HS-27A (cell line): ENCODE data around the gene TMOD1.
A peak's percentile ranks its signal among the peaks of the same experiment; 100 is the strongest.
"Not testable (repeated sequence)": the region's sequence is repeated elsewhere in the genome, so short reads cannot be mapped to it uniquely, and the experiment has no call there.

Source experiments
- DNase-seq: peaks from one replicate; pipeline ENCODE4 v3.0.0-alpha.2; 2012; ENCODE audit warnings: low read depth, missing footprints

The TMOD1 gene

DNA sequence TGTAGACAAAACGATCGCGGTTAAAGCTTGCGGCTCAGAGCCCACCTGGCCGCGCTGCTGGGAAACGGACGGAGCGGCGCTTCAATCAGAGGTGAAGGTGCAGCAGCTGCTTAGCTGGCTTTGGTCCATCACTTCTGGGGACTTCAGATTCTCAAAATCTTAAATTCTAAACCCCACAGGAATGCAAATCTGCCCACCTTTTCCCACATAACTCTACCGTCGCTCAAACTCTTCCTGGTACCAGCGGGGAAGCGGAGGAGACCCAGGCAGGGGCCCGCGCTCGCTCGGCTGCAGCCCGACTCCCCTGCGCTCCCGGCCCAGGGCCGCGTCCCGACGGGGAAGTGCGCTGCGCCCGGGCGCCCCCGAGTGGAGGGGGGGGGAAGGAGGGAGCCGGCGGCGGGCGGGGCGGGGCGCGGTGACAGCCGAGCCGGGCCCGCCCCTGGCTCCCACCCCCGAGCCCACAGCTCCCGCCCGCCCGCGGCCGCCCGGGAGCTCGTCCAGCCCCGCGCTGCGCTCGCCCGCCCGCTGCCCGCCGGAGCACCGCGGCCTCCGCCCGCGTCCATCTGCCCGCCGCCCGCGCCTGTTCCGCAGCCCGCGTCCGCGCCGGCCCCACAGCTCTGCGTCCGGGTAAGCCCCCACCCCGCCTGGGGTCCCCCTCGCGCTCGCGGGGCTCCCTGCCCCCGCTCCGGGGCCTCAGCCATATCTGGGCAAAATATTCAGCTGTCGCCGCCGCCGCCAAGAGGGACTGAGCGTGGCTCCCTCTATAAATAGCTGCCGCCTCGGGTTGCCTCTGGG, at the start of gene TMOD1:
TMOD1 (plus strand) TSS at position 490 of the 795 bp plus-strand sequence. CDS start 22,523 bp downstream, outside the sequence.
- no peak for DNase-seq

DNA sequence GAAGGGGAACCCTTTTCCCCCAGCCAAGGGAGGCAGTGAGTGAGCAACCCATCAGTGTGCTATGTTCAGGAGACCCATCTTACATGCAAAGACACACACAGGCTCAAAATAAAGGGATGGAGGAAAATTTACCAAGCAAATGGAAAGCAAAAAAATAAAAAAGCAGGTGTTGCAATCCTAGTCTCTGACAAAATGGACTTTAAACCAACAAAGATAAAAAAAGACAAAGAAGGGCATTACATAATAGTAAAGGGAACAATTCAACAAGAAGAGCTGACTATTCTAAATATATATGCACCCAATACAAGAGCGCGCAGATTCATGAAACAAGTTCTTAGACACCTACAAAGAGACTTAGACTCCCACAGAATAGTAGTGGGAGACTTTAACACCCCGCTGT, 47.9 kb upstream of the TMOD1 start:
- DNase-seq = not testable (repeated sequence)

DNA sequence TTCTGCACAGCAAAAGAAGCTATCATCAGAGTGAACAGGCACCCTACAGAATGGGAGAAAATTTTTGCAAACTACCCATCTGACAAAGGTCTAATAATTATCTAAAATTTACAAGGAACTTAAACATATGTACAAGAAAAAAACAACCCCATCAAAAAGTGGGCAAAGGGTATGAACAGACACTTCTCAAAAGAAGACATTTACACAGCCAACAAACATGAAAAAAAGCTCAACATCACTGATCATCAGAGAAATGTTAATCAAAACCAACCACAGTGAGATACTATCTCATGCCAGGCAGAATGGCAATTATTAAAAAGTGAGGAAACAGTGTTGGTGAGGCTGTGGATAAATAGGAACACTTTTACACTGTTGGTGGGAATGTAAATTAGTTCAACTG, 44.6 kb upstream of the TMOD1 start:
- not testable (repeated sequence) for DNase-seq

DNA sequence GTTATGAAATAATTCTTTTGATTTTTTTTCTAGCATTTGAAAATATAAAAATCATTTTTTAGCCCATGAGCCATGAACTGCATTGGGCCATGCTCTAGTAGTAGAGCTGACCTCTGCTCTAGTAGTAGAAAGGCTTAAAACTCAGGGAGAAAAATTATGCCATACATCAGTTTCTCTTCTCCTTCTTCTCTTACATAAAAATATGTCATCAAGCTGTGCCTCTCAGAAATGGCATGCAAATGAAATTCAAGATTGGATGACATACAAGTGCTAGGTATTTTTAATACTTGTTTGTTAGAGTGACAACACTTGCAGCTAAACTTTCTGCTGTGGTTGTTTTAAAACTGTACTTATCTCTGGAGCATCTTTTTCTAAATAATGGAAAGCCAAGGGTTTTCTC, 42.1 kb upstream of the TMOD1 start:
- no peak for DNase-seq

DNA sequence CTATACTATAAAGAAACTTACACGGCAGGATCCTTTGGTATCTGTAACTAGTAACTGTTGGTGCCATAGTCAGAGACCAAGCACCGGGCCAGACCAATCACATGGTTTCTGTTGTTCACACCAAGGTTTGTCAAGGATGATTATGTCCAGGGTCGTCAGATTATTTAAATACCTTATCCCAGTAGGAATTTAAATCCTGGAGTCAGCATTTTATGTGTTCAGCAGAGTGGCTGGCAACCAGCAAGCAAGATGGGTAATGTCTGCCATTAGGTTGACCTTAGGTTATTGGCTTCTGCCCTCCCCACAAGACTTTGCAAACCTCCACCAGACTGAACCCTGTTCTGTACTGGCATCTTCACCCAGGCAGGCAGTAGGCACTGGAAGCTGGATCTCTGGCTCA, 39.3 kb upstream of the TMOD1 start:
- DNase-seq = no peak

DNA sequence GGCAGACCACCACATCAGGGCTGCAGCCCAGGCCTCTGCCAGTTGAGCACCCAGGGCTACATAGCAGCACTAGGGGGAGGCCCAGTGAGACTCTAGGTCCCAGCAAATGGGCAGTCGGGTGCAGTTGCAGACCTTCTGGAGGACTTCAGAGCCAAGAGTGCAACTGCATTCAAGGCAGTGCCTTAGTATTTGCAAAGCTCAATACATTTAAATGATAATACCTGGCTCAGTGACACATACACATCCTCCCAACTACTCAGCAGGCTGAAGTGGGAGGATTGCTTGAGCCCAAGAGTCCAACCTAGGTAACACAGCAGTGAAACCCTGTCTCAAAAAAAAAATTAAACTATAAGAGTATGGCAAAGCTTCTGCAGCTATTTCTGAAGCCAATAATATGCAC, 38.6 kb upstream of the TMOD1 start:
- DNase-seq = no peak

DNA sequence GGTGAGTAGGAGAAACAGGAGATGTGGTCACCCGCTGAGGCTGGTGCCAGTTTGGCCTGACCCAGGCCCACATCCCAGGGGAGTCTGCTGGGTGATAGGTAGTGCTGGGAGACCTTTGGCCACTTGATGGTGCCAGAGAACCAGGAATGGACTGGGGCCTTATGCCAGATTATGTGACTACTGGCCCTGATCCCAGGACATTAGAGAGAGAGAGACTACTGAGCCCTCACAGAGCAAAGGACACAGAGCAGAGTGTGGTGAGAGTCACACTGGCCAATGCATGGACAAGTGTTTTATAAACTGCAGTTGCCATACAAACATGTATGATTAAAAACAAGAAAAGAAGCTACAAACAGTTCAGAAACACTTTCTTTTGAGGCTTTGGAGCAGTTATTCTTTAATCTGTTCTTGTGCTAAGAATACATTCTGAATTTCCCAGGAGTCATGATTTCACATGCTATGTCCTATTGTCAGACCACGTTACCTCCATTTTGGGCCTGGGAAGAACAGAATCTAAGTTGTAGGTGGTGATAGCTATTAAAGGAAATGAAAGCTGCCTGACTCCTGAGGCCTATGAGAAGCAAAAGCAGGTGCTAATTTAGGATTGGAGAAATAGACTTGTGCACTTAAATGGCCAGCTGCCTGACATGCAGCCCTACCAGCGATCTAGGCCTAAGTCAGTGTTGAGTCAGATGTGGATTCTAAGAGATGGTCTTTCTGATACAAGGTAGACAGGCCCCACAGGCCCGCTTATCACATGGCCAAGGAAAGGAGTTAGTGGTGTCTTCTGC, 32.6 kb upstream of the TMOD1 start:
- DNase-seq = peak; percentile 23

DNA sequence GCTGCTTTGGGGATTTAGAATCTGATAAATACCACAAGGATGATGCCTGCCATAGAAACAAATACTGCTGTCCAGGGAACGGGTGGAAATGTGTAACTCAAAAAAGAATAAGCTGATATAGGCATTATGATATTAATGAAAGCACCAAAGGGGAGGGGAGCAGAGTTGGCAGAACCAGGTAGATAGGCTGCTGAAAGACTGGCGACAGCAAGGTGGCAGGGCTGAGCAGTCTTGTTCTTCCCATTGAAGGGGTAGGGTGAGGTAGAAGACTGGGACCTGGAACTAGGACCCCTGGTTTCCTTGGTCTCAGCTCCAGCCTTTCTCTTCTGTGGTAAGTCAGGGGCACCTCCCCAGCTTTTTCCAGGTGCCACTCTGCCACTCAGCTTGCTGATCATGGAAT, 31.4 kb upstream of the TMOD1 start:
- DNase-seq = no peak

DNA sequence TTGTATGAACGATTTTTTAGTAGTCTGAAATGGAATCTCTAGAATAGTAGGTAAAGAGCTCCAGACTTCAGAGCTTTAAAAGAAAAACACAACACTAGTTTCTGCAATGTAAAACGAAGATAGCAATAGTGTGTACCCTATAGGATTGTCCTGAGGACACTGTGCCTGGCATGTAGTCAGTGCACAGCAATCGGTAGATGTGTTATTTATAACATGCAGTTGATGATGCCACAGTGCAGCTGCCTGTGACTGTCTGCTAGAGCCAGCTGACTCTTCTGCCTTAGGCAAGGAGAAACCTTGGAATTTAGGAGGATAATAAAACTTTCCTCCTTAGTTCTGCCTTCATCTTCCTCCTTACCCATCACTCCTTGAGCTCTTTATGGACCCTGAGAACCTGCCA, 27.7 kb upstream of the TMOD1 start:
- no peak for DNase-seq

DNA sequence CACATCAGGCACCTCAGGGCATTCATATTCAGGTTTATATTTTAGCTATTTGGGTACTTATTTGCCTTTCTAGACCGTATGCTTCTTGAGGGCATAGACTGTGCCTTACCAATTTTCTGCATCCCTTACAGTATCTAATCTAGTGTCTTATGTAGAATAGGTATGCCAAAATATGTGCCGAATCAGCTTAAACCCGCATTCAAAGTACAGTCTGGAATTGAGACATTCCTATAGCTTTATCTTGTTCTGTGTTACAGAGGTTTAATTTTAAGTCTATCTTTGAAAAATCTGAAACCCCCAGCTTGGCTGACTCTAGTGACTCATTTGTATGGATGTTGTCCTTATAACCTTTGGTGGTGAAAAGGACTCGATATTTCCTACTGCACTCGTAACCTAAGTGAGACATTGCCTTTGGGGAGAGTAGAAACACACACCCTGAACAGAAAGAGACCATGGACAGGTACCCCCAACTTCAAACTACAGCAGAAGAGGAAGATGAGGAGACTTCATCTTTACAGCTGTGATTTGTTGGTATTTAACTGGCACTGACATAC, 27.0 kb upstream of the TMOD1 start:
- no peak for DNase-seq

DNA sequence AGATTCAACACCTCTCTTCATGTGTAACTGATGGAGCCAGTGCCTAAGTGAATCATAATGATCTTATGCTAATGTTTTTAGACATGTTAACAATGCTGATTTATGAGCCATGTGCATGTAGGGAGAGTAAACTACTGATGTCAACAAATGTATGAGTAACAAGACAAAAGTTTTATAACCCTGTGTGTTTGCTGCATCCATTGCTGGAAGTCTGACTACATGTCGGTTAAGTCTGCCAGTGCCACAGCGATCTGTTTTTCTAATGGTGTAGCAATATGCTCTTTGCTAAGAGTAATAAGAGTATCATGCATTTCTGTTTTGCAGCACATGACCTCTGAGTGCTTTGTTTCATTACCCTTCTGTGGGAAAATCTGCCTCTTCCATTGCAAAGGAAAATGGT, 26.4 kb upstream of the TMOD1 start:
- no peak for DNase-seq

DNA sequence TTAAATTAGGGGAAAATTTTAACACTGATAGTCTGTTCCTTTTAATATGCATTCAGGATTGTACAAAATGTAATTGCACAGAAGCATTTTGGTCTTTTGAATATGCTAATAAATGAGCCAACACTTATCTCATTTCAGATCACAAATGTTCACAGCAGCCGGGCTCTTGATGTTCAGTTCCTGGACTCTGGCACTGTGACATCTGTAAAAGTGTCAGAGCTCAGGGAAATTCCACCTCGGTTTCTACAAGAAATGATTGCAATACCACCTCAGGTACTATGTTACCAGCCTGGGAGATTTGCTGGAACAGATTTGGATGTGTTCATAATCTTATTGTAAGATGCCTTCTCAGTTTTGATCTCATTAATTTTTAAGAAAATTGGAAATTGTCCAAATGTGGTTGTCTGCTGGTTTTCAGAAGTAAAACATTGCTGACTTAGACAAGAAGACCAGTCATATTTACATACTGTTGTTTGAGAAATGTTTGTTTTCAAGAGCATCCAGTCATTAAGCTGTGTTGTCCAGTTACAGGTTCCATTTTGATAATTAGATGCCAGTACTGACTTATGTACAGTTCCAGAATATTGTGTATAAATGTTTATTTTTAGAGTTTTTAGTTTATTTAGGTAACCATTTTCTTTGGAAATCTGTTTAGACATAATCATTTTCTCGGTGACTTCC, 23.0 kb upstream of the TMOD1 start:
- DNase-seq = no peak

DNA sequence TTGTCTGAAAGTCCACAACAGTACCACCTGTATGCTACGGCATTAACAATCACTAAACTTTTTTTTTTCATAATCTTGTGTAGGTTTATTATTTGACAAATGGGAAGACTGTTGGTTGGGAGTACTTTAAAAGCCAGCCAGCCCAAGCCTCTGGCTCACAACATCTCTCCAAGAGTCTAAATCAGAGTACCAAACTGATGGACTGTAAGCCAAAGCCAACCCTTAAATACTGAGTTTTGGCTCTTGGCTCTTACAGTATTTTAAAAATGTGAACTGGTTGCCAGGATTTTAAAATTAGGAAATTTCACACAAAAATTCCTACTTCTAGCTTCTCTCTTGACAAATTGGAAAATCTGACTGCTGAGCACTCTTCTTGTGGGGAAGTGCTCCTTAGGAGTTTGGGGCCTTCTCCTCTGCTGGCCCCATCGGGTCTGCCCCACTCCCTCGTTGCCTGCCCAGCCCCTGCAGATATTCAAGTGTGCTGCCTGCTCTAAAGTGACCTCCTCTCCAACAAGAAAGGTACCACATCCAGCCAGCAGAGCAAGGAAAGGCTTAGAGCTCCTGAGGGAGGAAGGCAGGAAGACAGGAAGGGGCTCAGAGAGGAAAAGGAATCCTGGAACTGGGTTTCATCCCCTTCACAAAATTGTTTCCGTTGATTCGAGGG, 21.8 kb upstream of the TMOD1 start:
- DNase-seq = no peak

DNA sequence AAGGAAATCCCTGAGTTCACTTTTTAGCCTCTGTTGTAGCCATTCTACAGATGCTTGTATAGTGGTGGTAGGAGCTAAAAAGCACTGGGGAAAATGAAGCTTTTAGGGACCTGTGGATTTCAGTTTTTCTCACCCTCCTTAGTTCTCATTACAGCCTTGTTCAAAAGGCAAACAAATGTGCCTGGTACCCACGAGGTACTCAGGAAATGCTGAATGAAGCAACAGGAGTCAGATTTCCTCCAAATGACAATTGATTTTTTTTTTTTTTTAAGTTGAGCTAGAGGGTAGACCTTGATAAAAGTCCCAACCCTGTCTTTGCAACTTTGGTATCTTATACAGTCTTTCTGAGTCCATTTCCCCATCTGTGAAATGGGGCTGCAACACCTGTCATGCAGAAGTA, 21.3 kb upstream of the TMOD1 start:
- DNase-seq = no peak

DNA sequence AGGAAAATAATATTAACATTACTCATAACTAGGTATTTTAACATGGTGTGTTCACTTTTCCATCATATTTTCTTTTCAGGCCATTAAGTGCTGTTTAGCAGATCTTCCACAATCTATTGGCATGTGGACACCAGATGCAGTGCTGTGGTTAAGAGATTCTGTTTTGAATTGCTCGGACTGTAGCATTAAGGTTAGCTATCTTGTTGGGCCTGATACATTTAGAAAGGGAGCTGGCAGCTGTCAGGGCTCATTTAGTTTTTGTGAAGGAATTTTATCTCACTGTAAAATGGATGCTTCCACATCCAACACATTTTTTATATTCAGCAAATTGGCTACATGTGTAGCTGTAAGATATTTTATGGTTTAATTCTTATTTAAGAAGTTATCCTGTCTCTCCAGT, 20.7 kb upstream of the TMOD1 start:
- DNase-seq = no peak

DNA sequence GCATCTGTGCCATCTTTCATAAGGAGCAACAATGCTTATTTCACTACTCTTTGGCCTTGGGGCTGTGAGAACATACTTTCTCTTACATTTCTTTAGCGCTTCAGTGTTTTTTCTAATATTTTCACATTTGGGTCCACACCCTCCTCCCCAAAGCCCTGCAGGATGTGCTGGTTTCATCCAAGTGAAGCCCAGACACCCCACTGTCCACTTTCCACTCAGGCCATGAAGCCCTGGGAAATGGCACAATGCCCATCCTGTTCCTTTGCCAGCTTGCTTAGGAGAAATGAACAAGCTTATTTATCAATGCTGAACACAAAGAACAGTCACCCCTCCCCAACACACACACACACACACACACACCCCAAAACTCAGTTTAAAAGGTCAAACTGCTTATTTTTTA, 17.3 kb upstream of the TMOD1 start:
- DNase-seq = no peak

DNA sequence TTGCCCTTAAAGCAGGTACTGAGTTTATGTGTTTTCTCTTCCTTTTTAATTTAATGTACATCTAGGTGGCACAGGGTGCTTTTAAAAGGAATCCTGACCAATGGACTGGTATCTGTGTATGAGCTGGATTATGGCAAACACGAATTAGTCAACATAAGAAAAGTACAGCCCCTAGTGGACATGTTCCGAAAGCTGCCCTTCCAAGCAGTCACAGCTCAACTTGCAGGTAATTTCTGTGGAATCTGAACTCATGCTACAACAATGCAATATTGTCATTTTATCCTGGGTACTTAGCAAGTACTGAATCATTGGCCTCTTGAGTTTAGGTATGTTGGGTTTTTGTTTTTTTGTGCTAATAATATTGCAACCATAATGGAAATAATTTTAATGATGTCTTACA, 14.4 kb upstream of the TMOD1 start:
- DNase-seq = no peak

DNA sequence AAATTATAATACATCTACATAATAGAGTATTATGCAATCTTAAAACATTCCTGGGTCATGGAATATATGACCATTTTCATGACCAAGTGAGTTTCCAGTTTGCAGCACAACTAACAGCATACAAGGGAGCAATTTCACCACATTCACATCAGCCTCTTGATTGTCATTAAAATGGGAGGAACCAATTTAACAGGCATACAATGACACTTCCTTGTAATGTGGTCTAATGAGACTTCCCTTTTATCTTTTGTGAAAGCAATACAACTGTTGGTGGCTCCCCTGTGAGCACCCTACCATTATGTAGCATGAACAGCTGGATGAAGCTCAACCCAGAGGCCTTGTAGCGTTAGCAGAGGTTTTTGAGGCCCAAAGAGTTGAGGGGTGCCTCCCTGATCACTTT, 13.6 kb upstream of the TMOD1 start:
- no peak for DNase-seq

DNA sequence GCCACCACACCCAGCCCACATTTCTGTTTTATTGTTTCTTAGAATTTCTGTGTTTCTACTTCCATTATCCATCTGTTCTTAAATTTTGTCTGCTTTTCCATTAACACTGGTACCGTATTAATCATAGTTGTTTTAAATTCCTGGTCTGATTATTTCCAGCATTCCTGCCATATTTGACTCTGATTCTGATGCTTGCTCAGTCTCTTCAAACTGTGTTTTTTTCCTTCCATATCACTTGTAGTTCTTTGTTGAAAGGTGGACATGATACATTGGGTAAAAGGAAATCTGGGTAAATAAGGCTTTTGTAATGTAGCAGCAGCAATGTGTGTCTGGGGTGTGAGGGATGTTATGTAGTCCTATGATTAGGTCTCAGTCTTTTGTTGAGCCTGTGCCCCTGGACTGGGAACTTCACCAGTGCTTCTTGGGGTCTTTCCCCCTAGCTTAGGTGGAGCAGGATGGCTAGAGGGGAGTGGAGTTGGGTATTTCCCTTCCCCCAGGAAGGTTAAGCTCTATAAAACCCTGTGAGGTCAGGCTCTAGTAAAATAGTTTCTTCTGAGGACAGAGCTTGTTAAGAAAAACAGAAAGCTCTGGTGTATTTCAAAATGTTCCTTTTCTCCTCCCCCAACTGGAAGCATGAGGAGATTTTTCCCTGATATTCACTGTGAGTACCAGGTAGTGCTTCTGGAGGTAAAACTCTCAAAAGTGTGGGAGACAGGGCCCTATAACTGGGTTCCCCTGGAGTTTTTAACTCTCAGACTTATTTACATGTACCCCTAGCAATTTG, 10.1 kb upstream of the TMOD1 start:
- DNase-seq = no peak

DNA sequence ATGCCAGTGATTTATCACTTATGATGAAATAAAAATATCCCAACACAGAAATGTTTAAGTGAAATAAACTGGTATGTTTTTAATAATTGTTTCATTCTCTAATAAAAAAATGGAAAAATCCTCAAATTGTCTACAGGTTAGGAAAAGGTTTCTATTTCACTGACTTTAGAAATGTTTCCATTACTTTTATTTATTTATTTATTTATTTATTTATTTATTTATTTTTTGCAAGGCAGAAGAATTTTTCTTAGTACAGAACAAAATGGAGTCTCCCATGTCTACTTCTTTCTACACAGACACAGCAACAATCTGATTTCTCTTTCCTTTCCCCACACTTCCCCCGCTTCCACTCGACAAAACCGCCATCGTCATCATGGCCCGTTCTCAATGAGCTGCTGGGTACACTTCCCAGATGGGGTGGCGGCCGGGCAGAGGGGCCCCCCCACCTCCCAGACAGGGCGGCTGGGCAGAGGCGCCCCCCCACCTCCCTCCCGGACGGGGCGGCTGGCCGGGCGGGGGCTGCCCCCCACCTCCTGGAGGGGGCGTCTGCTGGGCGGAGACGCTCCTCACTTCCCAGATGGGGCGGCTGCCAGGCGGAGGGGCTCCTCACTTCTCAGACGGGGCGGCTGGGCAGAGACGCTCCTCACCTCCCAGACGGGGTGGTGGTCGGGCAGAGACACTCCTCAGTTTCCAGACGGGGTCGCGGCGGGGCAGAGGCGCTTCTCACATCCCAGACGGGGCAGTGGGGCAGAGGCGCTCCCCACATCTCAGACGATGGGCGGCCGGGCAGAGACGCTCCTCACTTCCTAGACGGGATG, 3.7 kb upstream of the TMOD1 start:
- DNase-seq = not testable (repeated sequence)
